Mesangial cell (primary cell): ENCODE measurements around the gene TLCD3B. TPM values are rescaled to one million over a fixed set of nuclear protein-coding genes. Genes with fewer than 3 reads are reported as not detected.

Experiments used
- total RNA-seq: library from RNA; depleted of rRNA; stranded (reverse); fragments of >200 nt; gene quantifications from 2 replicates; pipeline ENCODE4 v1.2.3, GENCODE V29; 2015

The TLCD3B gene
- total RNA-seq: 0.13 and 0.98 TPM in 2 replicates

GRCh38 chr16:30030841-30031413, at the start of gene TLCD3B:
TSS of gene TLCD3B (minus strand) at chr16:30031271. CDS start at chr16:30030527, 744 bp downstream.

GRCh38 chr16:30075503-30076275, 44.6 kb upstream of the TLCD3B start, which contains the start of gene PPP4C:
TSS of gene PPP4C (plus strand) at chr16:30075994. CDS start at chr16:30076378, 384 bp downstream.

GRCh38 chr16:30065102-30065942, 34.3 kb upstream of the TLCD3B start, which contains the start of gene ALDOA:
TSS of gene ALDOA (plus strand) at chr16:30065760. CDS start at chr16:30066898, 1,138 bp downstream.

GRCh38 chr16:30022887-30023286, 8.2 kb downstream of the TLCD3B start, which contains the start of gene C16orf92:
TSS of gene C16orf92 (plus strand) at chr16:30023198. CDS start at chr16:30023341, 143 bp downstream.

GRCh38 chr16:30010844-30011713, 20.0 kb downstream of the TLCD3B start, which contains the start of gene DOC2A:
TSS of gene DOC2A (minus strand) at chr16:30011027. CDS start at chr16:30010222, 805 bp downstream.

GRCh38 chr16:29995911-29996765, 34.9 kb downstream of the TLCD3B start, which contains the start of gene INO80E:
TSS of gene INO80E (plus strand) at chr16:29996241. CDS start at chr16:29996311, 70 bp downstream.

GRCh38 chr16:29995324-29995910, 35.7 kb downstream of the TLCD3B start, which contains the start of gene HIRIP3:
TSS of gene HIRIP3 (minus strand) at chr16:29995617. CDS start at chr16:29995605, 12 bp downstream.

Other genes starting within 250 kb of the TLCD3B start
- gene KIF22, start 240.5 kb downstream of the TLCD3B start, total RNA-seq: 19.4 and 130 TPM in 2 replicates
- 482 and 486 TPM in 2 replicates for gene MAZ, start 224.7 kb downstream of the TLCD3B start, total RNA-seq
- 0.25 and 0.98 TPM in 2 replicates for gene PRRT2, start 219.1 kb downstream of the TLCD3B start, total RNA-seq
- 19.9 and 38.3 TPM in 2 replicates for gene PAGR1, start 215.1 kb downstream of the TLCD3B start, total RNA-seq
- gene MVP, start 210.8 kb downstream of the TLCD3B start, total RNA-seq: 178 and 255 TPM in 2 replicates
- 94.5 and 128 TPM in 2 replicates for gene CDIPT, start 168.0 kb downstream of the TLCD3B start, total RNA-seq
- gene SEZ6L2, start 131.7 kb downstream of the TLCD3B start, total RNA-seq: 13.0 and 66.6 TPM in 2 replicates
- gene ASPHD1, start 130.8 kb downstream of the TLCD3B start, total RNA-seq: 13.9 and 25.9 TPM in 2 replicates
- 11.4 and 12.5 TPM in 2 replicates for gene KCTD13, start 105.0 kb downstream of the TLCD3B start, total RNA-seq
- gene TMEM219, start 69.2 kb downstream of the TLCD3B start, total RNA-seq: 89.3 and 173 TPM in 2 replicates
- 32.3 and 39.7 TPM in 2 replicates for gene TAOK2, start 57.4 kb downstream of the TLCD3B start, total RNA-seq
- gene HIRIP3, start 35.7 kb downstream of the TLCD3B start, total RNA-seq: 5.7 and 21.7 TPM in 2 replicates
- 39.2 and 97.6 TPM in 2 replicates for gene INO80E, start 35.0 kb downstream of the TLCD3B start, total RNA-seq
- gene DOC2A, start 20.2 kb downstream of the TLCD3B start, total RNA-seq: 0.49 and 0.76 TPM in 2 replicates
- gene C16orf92, start 8.1 kb downstream of the TLCD3B start, total RNA-seq: not detected in 2 replicates
- 908 and 1,156 TPM in 2 replicates for gene ALDOA, start 34.5 kb upstream of the TLCD3B start, total RNA-seq
- gene PPP4C, start 44.7 kb upstream of the TLCD3B start, total RNA-seq: 111 and 141 TPM in 2 replicates
- gene TBX6, start 60.7 kb upstream of the TLCD3B start, total RNA-seq: 1.4 TPM in 1 of 2 replicates, not detected in the other
- gene YPEL3, start 64.9 kb upstream of the TLCD3B start, total RNA-seq: 17.4 and 95.1 TPM in 2 replicates
- gene GDPD3, start 82.3 kb upstream of the TLCD3B start, total RNA-seq: 0.16 and 0.76 TPM in 2 replicates
- 35.7 and 64.1 TPM in 2 replicates for gene MAPK3, start 91.9 kb upstream of the TLCD3B start, total RNA-seq
- gene CORO1A, start 152.3 kb upstream of the TLCD3B start, total RNA-seq: 3.0 and 10.1 TPM in 2 replicates
- 122 and 439 TPM in 2 replicates for gene BOLA2B, start 162.4 kb upstream of the TLCD3B start, total RNA-seq
- gene SLX1A, start 162.6 kb upstream of the TLCD3B start, total RNA-seq: 92.7 and 110 TPM in 2 replicates
- gene SULT1A3, start 168.0 kb upstream of the TLCD3B start, total RNA-seq: 2.8 and 7.6 TPM in 2 replicates
- 0.63 and 2.9 TPM in 2 replicates for gene NPIPB13, start 217.2 kb upstream of the TLCD3B start, total RNA-seq